ENCODE measurements around the gene SUGCT. TPM values are rescaled to one million over a fixed set of nuclear protein-coding genes. Genes with fewer than 3 reads are reported as not detected.

The SUGCT gene
- total RNA-seq, 1 donor: 9.9 TPM

DNA sequence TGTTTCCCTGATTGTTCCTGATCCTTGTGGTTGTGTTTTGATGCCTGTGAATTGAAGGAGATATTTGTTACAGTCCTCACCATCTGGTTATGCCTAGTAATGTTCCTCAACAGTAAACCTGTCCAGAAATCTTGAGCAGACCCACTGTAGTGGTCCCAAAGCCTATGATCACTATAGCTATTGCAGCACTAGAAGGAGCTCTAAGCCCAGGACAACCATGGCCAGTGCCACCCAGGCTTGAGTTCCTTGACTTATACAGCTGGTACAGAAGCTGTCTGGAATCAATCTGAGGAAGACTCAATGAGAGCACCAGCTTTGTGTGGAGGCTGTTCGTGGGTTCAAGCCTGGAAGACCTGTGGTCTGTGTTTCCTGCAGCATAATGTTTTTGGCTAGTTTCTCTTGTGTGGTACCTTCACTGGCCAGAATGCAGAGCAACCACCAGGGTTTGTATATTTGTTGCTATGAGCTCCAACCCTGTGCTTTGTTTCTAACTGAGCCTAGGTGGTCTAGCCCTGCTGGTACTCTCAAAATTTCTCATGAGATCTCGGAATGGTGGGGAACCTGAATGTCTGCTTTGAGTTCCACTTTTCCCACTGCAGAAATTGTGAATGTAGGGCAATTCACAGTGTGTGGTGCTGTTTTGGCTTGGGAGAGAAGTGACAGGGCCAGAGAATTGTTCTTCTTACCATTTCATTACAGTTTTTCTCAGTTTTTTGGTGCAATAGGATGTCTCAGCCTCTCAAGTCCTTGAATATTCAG is 355.2 kb downstream of the SUGCT start:
- H3K4me3 ChIP-seq (ENCODE audit: low read depth, low read length): no peak overlapping the region
- peak; percentile 45 for DNase-seq (ENCODE audit: low read depth)
- TF ChIP-seq, protein P1, sequence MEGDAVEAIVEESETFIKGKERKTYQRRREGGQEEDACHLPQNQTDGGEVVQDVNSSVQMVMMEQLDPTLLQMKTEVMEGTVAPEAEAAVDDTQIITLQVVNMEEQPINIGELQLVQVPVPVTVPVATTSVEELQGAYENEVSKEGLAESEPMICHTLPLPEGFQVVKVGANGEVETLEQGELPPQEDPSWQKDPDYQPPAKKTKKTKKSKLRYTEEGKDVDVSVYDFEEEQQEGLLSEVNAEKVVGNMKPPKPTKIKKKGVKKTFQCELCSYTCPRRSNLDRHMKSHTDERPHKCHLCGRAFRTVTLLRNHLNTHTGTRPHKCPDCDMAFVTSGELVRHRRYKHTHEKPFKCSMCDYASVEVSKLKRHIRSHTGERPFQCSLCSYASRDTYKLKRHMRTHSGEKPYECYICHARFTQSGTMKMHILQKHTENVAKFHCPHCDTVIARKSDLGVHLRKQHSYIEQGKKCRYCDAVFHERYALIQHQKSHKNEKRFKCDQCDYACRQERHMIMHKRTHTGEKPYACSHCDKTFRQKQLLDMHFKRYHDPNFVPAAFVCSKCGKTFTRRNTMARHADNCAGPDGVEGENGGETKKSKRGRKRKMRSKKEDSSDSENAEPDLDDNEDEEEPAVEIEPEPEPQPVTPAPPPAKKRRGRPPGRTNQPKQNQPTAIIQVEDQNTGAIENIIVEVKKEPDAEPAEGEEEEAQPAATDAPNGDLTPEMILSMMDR (IDR thresholded peaks at IDR 0.05; ENCODE audit: insufficient read depth, low read depth, low read length): peak; percentile 7

DNA sequence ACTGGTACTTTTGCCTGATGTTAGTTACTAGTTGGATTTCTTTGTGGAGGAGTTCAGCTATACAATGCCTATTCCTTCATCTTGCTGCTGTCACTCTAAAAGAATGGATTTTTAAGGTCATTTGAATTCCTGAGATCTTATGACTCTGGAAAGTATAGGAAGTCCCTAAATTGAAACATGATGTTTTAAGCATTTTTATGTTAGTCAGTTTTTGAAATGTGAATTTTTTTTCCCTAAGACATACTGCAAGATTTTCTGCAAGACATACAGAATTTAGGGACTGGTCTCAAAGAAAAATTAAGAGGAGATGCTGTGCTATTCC is 355.8 kb downstream of the SUGCT start:
- TF ChIP-seq, protein P1 (IDR thresholded peaks at IDR 0.05; ENCODE audit: insufficient read depth, low read depth, low read length): no peak
- DNase-seq (ENCODE audit: low read depth): no peak
- no peak overlapping the region for H3K4me3 ChIP-seq (ENCODE audit: low read depth, low read length)

DNA sequence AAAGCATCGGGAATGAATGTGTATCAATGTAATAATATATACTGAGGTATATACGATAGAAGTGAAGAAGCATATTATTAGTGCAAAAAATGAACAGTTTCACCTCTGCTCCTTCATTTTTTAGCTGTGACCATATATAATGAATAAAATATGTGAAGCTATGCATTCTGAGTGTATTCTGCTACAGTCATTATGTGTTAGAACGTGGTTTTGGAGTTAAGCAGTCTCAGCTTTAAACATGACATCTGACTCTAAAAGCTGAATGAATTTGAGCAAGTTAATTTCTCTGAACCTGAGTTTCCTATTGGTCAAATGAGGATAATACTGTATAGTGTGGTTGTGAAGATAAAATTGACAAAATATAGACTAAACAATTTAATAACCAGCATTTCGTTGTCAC is 358.1 kb downstream of the SUGCT start:
- no peak overlapping the region for H3K4me3 ChIP-seq (ENCODE audit: low read depth, low read length)
- TF ChIP-seq, protein P1 (IDR thresholded peaks at IDR 0.05; ENCODE audit: insufficient read depth, low read depth, low read length): no peak
- no peak for DNase-seq (ENCODE audit: low read depth)

DNA sequence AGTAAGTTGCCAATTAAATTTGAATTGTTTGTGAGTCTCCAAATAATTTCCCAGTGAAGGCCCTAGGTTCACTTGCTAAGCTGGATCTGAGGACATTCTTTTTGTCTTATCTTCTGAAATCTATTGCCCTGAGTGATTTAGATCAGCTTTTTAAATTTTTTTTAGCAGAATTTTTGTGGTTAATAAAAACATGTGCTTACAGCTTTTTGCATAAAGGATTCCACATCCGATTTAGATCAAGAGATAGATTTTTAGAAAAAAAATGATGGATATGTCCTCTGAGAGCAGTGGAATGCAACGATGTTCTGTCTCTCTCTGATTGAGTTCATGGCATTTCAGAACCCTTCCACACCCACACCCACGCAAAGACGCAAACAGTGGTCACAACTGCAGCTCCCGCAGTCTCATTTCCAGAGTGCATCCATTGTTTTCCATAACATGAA is 358.8 kb downstream of the SUGCT start:
- DNase-seq (ENCODE audit: low read depth): peak; percentile 71
- TF ChIP-seq, protein P1 (IDR thresholded peaks at IDR 0.05; ENCODE audit: insufficient read depth, low read depth, low read length): no peak

DNA sequence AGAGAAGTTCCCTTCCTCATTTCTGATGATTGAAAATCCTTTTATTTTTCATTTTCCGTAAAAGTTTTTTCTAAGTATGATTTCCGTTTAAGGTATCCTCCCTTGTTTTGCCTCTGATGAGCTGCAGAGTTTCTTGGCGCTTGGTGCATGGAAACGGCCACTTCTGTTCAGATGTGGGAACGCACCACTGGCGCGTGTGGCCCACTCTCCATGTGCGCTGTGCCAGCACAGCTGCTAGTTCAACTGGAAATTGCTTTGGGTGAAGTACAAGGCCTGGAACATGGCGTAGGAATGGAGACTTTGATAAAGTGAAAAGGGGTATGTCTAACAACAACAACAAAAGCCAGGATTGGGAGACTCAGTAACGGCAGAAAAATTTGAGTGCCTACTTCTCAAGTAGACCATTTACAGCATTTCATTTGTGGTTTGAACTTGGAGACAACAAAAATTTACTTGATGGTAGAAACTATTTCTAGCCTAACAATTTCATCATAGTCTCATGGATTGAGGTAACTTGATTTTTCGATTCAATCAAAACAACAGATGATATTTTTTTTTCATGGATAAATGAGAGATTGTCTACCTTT is 364.2 kb downstream of the SUGCT start:
- no peak overlapping the region for H3K4me3 ChIP-seq (ENCODE audit: low read depth, low read length)
- no peak for DNase-seq (ENCODE audit: low read depth)
- TF ChIP-seq, protein P1 (IDR thresholded peaks at IDR 0.05; ENCODE audit: insufficient read depth, low read depth, low read length): no peak

More for the DNA sequence above, 358.8 kb downstream of the SUGCT start:
- no peak overlapping the region for H3K4me3 ChIP-seq (ENCODE audit: low read depth, low read length)

DNA sequence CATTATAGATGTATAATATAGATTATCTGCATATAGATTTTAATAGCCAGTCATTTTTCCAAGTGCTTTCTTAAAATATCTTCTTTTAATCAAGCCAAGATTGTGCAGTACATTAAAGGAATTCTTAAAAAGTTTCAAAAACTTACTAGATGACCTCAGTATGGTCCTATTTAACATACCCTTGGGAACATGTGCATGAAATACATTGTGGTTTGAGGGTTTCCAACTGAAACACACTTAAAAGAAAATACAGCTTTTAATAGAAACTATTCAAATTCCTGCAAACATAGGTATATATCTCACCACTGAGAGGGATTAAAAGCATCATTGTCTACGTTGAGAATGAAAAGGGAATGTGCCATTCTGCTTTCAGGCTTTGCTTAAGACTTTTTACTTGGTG is 364.9 kb downstream of the SUGCT start:
- TF ChIP-seq, protein P1 (IDR thresholded peaks at IDR 0.05; ENCODE audit: insufficient read depth, low read depth, low read length): no peak
- no peak overlapping the region for H3K4me3 ChIP-seq (ENCODE audit: low read depth, low read length)
- no peak for DNase-seq (ENCODE audit: low read depth)
